ENCODE measurements around the gene CDKL1. TPM values are rescaled to one million over a fixed set of nuclear protein-coding genes. Genes with fewer than 3 reads are reported as not detected.

CDKL1 gene
- total and polyA plus RNA-seq, 2 donors (not counting 3 experiments of a cell fraction or from before 2014, with no cell fraction given): 2.6 to 9.7 TPM

- H4K20me1 ChIP-seq (replicated peaks; ENCODE audit: control insufficient read depth, extremely low read depth, insufficient read depth, low read length): no peaks in the 10 kb centered on the region
- H3K27ac ChIP-seq (ENCODE audit: insufficient read depth, low read depth, low read length): no peak overlapping the region
- no peaks in the 10 kb centered on the region for H3K27me3 ChIP-seq (ENCODE audit: control insufficient read depth in 2 of 2, insufficient read depth in 2 of 2, low read length in 2 of 2)
- H3K79me2 ChIP-seq (ENCODE audit: control insufficient read depth, insufficient read depth, low read length): no peaks in the 10 kb centered on the region
- H3K9me3 ChIP-seq (replicated peaks; ENCODE audit: control insufficient read depth, insufficient read depth, low read length): no peaks in the 10 kb centered on the region
- dilution Hi-C loops (cut with MboI; ENCODE audit: extremely low pct_ligation_motif_present, low sequenced_read_pairs): no loop called here
- intact Hi-C loops (cut with micrococcal nuclease): no loop called here
- H3K9ac ChIP-seq (replicated peaks; ENCODE audit: extremely low read depth, insufficient read depth, low read length): no peak overlapping the region
- BruUV-seq (replicated peaks): no TSS peak
- peaks cover 2% of the 10 kb centered on the region in 2 experiments for H3K36me3 ChIP-seq (ENCODE audit: control insufficient read depth in 2 of 2, extremely low read depth in 1 of 2, insufficient read depth in 2 of 2, low read length in 2 of 2)
- H2AFZ ChIP-seq (ENCODE audit: low read depth, low read length): no peak overlapping the region
- H3K4me1 ChIP-seq (ENCODE audit: control insufficient read depth, extremely low read depth, insufficient read depth, low read length): peaks cover 21% of the 10 kb centered on the region
- TF ChIP-seq MYC (IDR thresholded peaks at IDR 0.05; ENCODE audit: low read depth, low read length) (no peak), EZH2 (IDR thresholded peaks at IDR 0.05; ENCODE audit: borderline replicate concordance, low read depth, low read length, severe bottlenecking) (no peak), MAX (IDR thresholded peaks at IDR 0.05; ENCODE audit: insufficient read depth, insufficient read length) (no peak), CTCF (IDR thresholded peaks at IDR 0.05; ENCODE audit: extremely low read depth in 1 of 2, insufficient read depth in 1 of 2, low read depth in 1 of 2, low read length in 2 of 2) (no peak), GATA2 (IDR thresholded peaks at IDR 0.05; ENCODE audit: insufficient read depth, insufficient read length, low read depth, low read length) (no peak), POLR2AphosphoS5 (IDR thresholded peaks at IDR 0.05; ENCODE audit: insufficient read depth, low read depth, low read length) (no peak), JUN (IDR thresholded peaks at IDR 0.05; ENCODE audit: borderline replicate concordance, insufficient read depth, insufficient read length, low read depth) (no peak), FOS (IDR thresholded peaks at IDR 0.05; ENCODE audit: borderline replicate concordance, insufficient read depth, low read length) (no peak), POLR2A (IDR thresholded peaks at IDR 0.05; ENCODE audit: low read depth, low read length) (no peak)
- DNase-seq (ENCODE audit: low read depth, low spot score) (no peak), FAIRE-seq (no peak)
- ChIA-PET CTCF (interaction anchor here (2.3 kb wide), 1 partner anchor 11 kb away, joined by 17 read pairs; no protein-coding TSS in a partner anchor), POLR2A (no interaction called here)
- H3K4me2 ChIP-seq (ENCODE audit: insufficient read depth, low read length): no peak overlapping the region
- H3K4me3 ChIP-seq (replicated peaks in 1 of 3; ENCODE audit: insufficient read depth in 1 of 3, low read depth in 1 of 3, low read length in 3 of 3): no peak overlapping the region
- H3K9me1 ChIP-seq (replicated peaks; ENCODE audit: control insufficient read depth, extremely low read depth, insufficient read depth, low read length): no peaks in the 10 kb centered on the region
Measured at GRCh38 chr14:50331596-50331995, 65.1 kb downstream of the CDKL1 start.

All from endothelial cell of umbilical vein (primary cell).